HFF-Myc (cell line): Measurements from ENCODE around the gene TNF.

ENCODE experiments used
- DNase-seq: peaks from one replicate; pipeline ENCODE4 v3.0.0-alpha.2; 2011; ENCODE audit warnings: low read depth; ENCODE audit errors: extremely low read depth
- H3K4me3 ChIP-seq: replicated peaks from 2 replicates; pipeline ENCODE4 v1.5.1; 2011; ENCODE audit warnings: low read depth, mild to moderate bottlenecking, control low read depth, low read length
- CTCF ChIP-seq: IDR thresholded peaks from 2 replicates; pipeline ENCODE4 v1.5.1; 2012; ENCODE audit warnings: mild to moderate bottlenecking, low read depth, low read length, control low read depth; ENCODE audit errors: missing control alignments

Gene TNF

GRCh38 chr6:31614684-31615578, 39.6 kb downstream of the TNF start, which contains the start of gene AIF1:
AIF1 (plus strand) TSS chr6:31615234; CDS start chr6:31615330, 96 bp downstream.
- TF ChIP-seq CTCF, result no peak
- no peak within 1 kb of the TSS for H3K4me3 ChIP-seq
- DNase-seq, result no peak

GRCh38 chr6:31615748-31616147, 40.4 kb downstream of the TNF start:
- H3K4me3 ChIP-seq, result no peak overlapping the region
- DNase-seq, result no peak
- no peak for TF ChIP-seq CTCF

- no peak for DNase-seq
- no peak for TF ChIP-seq CTCF
- H3K4me3 ChIP-seq, result no peak overlapping the region
Measured at GRCh38 chr6:31617010-31617409, 41.6 kb downstream of the TNF start.

- H3K4me3 ChIP-seq, result peak overlapping the region; percentile 54
- peak; percentile 97 for DNase-seq
- TF ChIP-seq CTCF, result no peak
Measured at GRCh38 chr6:31619805-31620585, 44.6 kb downstream of the TNF start.

GRCh38 chr6:31620586-31621319, 45.4 kb downstream of the TNF start, which contains the start of gene PRRC2A:
PRRC2A (plus strand) TSS chr6:31620715; CDS start chr6:31622790, 2,075 bp downstream.
- TF ChIP-seq CTCF, result no peak
- no peak for DNase-seq
- H3K4me3 ChIP-seq, result peak within 1 kb of the TSS; percentile 54

- DNase-seq, result no peak
- TF ChIP-seq CTCF, result no peak
- peak overlapping the region; percentile 54 for H3K4me3 ChIP-seq
Measured at GRCh38 chr6:31621320-31621939, 46.1 kb downstream of the TNF start.
